Measurements from ENCODE around the gene DENND1C. TPM values are rescaled to one million over a fixed set of nuclear protein-coding genes. Genes with fewer than 3 reads are reported as not detected.

Gene DENND1C
- polyA plus RNA-seq, 2 of the 4 experiments (the other 2 are of a cell fraction) = 0.30 to 0.32 TPM

DNA sequence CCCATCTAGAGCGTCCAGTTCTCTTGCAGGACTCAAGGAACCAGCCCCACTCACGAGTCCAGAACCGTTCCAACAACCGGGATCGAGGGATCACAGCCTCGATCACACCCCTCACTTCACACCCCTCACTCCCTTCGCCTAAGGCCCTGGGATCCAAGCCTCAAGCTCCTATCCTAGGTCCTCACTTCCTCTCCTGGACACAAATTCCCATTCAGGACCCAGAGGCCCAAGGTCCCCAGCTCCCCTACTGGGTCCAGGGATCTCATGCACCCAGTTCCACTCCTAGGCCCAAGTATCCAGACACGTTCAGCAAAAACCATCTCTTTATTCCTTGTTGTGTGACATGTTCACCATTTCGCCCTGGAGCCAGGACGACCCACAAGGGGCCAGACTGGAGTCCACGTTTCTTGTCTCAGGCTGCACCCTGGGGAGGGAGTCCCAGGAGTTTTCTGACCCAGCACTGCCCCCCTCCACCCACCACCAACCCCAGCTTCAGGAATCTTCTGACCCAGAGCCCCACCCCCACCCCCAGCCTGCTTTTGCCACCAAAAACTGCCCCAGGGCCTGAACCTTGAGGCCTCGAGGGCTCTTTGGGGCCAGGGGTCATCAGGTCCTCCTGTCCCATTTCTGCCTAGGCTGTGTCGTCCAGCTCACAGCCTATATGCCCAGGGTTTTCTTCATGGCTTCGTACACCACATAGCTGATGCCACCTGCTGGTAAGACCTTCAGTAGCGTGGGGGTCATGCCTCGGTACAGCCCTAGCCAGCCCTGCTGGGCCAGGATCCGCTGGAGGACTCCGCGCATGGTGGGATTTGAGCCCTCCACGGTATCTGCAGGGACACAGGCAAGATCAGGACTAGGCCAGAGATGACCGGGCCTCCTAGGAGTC lies 55.6 kb downstream of the DENND1C start:
- ATAC-seq = no peak
- CTCF ChIA-PET = interaction anchor here (1.0 to 1.4 kb wide), 2 partner anchors 8 to 207 kb away, joined by 3 to 4 read pairs; no protein-coding TSS in a partner anchor
- FAIRE-seq = no peak
- WGBS (ENCODE audit: missing lambda C conversion rate) = 93% methylated on average over 12 of the region's 21 CpGs
- H3K4me3 ChIP-seq = peak overlapping the region; percentile 15; the same call in 1 of the 3 replicates
- no peak for TF ChIP-seq EHMT2 (IDR thresholded peaks at IDR 0.05; ENCODE audit: low read depth)
- TF ChIP-seq EP300 (IDR thresholded peaks at IDR 0.05) = no peak
- TF ChIP-seq RARB (CRISPR knock-in tag; IDR thresholded peaks at IDR 0.05) = no peak
- TF ChIP-seq MYC (IDR thresholded peaks at IDR 0.05; ENCODE audit: borderline replicate concordance, low read length) = no peak
- TF ChIP-seq RCOR1 (IDR thresholded peaks at IDR 0.05; ENCODE audit: low read depth, low read length) = no peak
- TF ChIP-seq, protein P1, sequence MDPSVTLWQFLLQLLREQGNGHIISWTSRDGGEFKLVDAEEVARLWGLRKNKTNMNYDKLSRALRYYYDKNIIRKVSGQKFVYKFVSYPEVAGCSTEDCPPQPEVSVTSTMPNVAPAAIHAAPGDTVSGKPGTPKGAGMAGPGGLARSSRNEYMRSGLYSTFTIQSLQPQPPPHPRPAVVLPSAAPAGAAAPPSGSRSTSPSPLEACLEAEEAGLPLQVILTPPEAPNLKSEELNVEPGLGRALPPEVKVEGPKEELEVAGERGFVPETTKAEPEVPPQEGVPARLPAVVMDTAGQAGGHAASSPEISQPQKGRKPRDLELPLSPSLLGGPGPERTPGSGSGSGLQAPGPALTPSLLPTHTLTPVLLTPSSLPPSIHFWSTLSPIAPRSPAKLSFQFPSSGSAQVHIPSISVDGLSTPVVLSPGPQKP (IDR thresholded peaks at IDR 0.05; ENCODE audit: low read depth, low read length) = no peak
- no peak for DNase-seq (ENCODE audit: low read depth in 1 of 2, low spot score in 1 of 2)
- no peaks in the 10 kb centered on the region for H3K9me3 ChIP-seq
- POLR2A ChIA-PET = no interaction called here
- peaks cover 15% of the 10 kb centered on the region; the same call in 2 of the 3 replicates for H3K4me1 ChIP-seq
- peak overlapping the region; percentile 68 to 87 for H3K27ac ChIP-seq
- H3K4me2 ChIP-seq = peak overlapping the region; percentile 51

DNA sequence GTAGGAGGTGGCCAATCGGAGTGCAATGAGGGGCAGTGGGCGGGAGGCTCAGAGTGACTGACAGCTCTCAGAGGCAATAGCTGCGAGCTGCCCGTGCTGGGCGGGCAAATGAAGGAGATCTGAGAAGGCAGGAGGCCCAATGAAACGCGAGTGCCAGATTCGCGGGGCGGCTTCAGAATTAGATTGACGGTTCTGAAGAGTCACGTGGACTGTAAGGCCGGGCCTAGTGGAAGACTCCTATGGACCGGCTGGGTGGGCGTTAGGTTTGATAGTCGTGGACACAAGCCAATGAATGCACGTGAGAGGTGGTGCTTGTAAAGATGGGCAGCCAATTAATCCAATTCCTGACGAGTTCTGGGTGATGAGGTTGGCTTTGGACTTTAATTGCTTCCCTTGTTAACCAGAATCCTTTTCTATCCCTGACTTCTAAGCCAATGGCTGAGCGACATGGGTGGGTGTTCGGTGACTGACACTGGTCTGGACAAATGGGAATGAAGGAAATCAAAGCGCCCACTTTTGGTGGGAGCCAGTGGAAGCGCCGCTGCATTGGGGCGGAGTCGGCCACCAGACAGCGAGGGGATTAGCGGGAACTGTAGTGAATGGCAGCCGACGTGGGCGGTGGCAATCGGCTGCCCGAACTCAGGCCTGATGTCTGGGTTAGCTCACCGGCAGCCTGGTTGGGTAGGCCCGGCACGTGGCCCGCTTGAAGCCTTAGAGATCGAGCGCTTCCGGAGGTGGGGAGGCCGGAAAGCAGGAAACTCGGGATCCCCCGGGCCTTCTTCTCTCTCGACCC lies 56.5 kb downstream of the DENND1C start:
- WGBS (ENCODE audit: missing lambda C conversion rate) = 4% methylated on average over 34 of the region's 43 CpGs
- ChIA-PET CTCF (interaction anchor here (1.0 to 1.4 kb wide), 2 partner anchors 9 to 207 kb away, joined by 3 to 4 read pairs; no protein-coding TSS in a partner anchor), POLR2A (interaction anchor here (0.7 to 1.2 kb wide), 5 partner anchors 11 to 64 kb away, joined by 3 to 6 read pairs (median 4); partner anchors contain the start of genes ALKBH7, CLPP and GTF2F1)
- Histone ChIP-seq H3K27ac (peak overlapping the region; percentile 68 to 87), H3K4me1 (peaks cover 15% of the 10 kb centered on the region; the same call in 2 of the 3 replicates), H3K4me2 (peak overlapping the region; percentile 51), H3K4me3 (peak overlapping the region; percentile 15; the same call in 2 of the 3 replicates), H3K9me3 (no peaks in the 10 kb centered on the region)
- peak; percentile 95 to 96 for ATAC-seq
- FAIRE-seq = no peak
- DNase-seq (ENCODE audit: low read depth in 1 of 2, low spot score in 1 of 2) = peak; percentile 97 to 100
- TF ChIP-seq, protein P2, sequence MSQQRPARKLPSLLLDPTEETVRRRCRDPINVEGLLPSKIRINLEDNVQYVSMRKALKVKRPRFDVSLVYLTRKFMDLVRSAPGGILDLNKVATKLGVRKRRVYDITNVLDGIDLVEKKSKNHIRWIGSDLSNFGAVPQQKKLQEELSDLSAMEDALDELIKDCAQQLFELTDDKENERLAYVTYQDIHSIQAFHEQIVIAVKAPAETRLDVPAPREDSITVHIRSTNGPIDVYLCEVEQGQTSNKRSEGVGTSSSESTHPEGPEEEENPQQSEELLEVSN (IDR thresholded peaks at IDR 0.05; ENCODE audit: borderline replicate concordance, low read depth) = peak; percentile 98
- peak; percentile 70; the same call in 1 of the 2 replicates for TF ChIP-seq EHF (CRISPR knock-in tag; IDR thresholded peaks at IDR 0.05)
- TF ChIP-seq BHLHE40 (IDR thresholded peaks at IDR 0.05; ENCODE audit: low read depth, low read length) = peak; percentile 42
- peak; percentile 73; the same call in 1 of the 2 replicates for TF ChIP-seq TFCP2L1 (CRISPR knock-in tag; IDR thresholded peaks at IDR 0.05)
- TF ChIP-seq, protein P3, sequence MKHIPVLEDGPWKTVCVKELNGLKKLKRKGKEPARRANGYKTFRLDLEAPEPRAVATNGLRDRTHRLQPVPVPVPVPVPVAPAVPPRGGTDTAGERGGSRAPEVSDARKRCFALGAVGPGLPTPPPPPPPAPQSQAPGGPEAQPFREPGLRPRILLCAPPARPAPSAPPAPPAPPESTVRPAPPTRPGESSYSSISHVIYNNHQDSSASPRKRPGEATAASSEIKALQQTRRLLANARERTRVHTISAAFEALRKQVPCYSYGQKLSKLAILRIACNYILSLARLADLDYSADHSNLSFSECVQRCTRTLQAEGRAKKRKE (CRISPR knock-in tag; IDR thresholded peaks at IDR 0.05; ENCODE audit: low read depth) = peak; percentile 95; the same call in 1 of the 2 replicates
- TF ChIP-seq MYC (IDR thresholded peaks at IDR 0.05; ENCODE audit: borderline replicate concordance, low read length) = no peak
- TF ChIP-seq, protein P4, sequence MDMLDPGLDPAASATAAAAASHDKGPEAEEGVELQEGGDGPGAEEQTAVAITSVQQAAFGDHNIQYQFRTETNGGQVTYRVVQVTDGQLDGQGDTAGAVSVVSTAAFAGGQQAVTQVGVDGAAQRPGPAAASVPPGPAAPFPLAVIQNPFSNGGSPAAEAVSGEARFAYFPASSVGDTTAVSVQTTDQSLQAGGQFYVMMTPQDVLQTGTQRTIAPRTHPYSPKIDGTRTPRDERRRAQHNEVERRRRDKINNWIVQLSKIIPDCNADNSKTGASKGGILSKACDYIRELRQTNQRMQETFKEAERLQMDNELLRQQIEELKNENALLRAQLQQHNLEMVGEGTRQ (IDR thresholded peaks at IDR 0.05) = peak; percentile 93
- TF ChIP-seq EHMT2 (IDR thresholded peaks at IDR 0.05; ENCODE audit: low read depth) = no peak
- TF ChIP-seq, protein P1 (IDR thresholded peaks at IDR 0.05; ENCODE audit: low read depth, low read length) = no peak
- peak; percentile 39; the same call in 1 of the 2 replicates for TF ChIP-seq NPAS2 (CRISPR knock-in tag; IDR thresholded peaks at IDR 0.05; ENCODE audit: borderline replicate concordance)
- TF ChIP-seq POLR2A (IDR thresholded peaks at IDR 0.05; ENCODE audit: low read length) = peak; percentile 17; the same call in 1 of the 2 replicates
- TF ChIP-seq ZNF302 (CRISPR knock-in tag; IDR thresholded peaks at IDR 0.05) = 0 out of 2 replicates have a peak, but pooled peaks have one; percentile 33
- TF ChIP-seq POLR2AphosphoS2 (conservative IDR thresholded peaks at IDR 0.05; ENCODE audit: low read length) = no peak
- TF ChIP-seq CHD4 (IDR thresholded peaks at IDR 0.05; ENCODE audit: borderline replicate concordance) = no peak
- peak; percentile 93 for TF ChIP-seq HOXB5 (CRISPR knock-in tag; IDR thresholded peaks at IDR 0.05)
- no peak for TF ChIP-seq SMC3 (IDR thresholded peaks at IDR 0.05)
- TF ChIP-seq NFE2L2 (conservative IDR thresholded peaks at IDR 0.05; ENCODE audit: low read length) = no peak
- no peak for TF ChIP-seq HOXA7 (CRISPR knock-in tag; IDR thresholded peaks at IDR 0.05)
- TF ChIP-seq ZSCAN20 (CRISPR knock-in tag; IDR thresholded peaks at IDR 0.05) = peak; percentile 87
- TF ChIP-seq CEBPB (IDR thresholded peaks at IDR 0.05) = no peak
- peak; percentile 90 for TF ChIP-seq HOXB13 (CRISPR knock-in tag; IDR thresholded peaks at IDR 0.05; ENCODE audit: low read depth)
- TF ChIP-seq SREBF2 (IDR thresholded peaks at IDR 0.05) = no peak
- TF ChIP-seq, protein P5, sequence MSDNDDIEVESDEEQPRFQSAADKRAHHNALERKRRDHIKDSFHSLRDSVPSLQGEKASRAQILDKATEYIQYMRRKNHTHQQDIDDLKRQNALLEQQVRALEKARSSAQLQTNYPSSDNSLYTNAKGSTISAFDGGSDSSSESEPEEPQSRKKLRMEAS (IDR thresholded peaks at IDR 0.05) = peak; percentile 98
- 0 out of 2 replicates have a peak, but pooled peaks have one; percentile 60 for TF ChIP-seq HEYL (CRISPR knock-in tag; IDR thresholded peaks at IDR 0.05)

Data from A549 (cell line).